Measurements from ENCODE around the gene CNTN4. TPM values are rescaled to one million over a fixed set of nuclear protein-coding genes. Genes with fewer than 3 reads are reported as not detected.

CNTN4 gene
- total RNA-seq, 4 donors from 2014 or later: 6.6 to 10.7 (median 9.7) TPM

- Histone ChIP-seq H3K27me3 (no peaks in the 10 kb centered on the region), H3K27ac (replicated peaks in 1 of 4) (no peak overlapping the region), H3K9me3 (no peaks in the 10 kb centered on the region), H3K36me3 (no peaks in the 10 kb centered on the region), H3K4me1 (no peaks in the 10 kb centered on the region), H3K4me3 (no peak overlapping the region)
- intact Hi-C loops (cut with DNase I): no loop called here
- WGBS: 83% methylated on average over 1 of the region's 1 CpG
- no peak for DNase-seq (ENCODE audit: extremely low spot score)
- TF ChIP-seq POLR2A (IDR thresholded peaks at IDR 0.05; ENCODE audit: low read depth): no peak
- no peak for TF ChIP-seq EP300 (IDR thresholded peaks at IDR 0.05)
- TF ChIP-seq CTCF (IDR thresholded peaks at IDR 0.05): no peak
- TF ChIP-seq POLR2AphosphoS5 (IDR thresholded peaks at IDR 0.05): no peak
These were observed 418.2 kb downstream of the CNTN4 start for GRCh38 chr3:2516762-2517441.

- 85% methylated on average over 5 of the region's 5 CpGs for WGBS
- Histone ChIP-seq H3K27ac (replicated peaks in 1 of 4) (no peak overlapping the region), H3K4me3 (no peak overlapping the region), H3K36me3 (no peaks in the 10 kb centered on the region), H3K4me1 (no peaks in the 10 kb centered on the region), H3K9me3 (no peaks in the 10 kb centered on the region), H3K27me3 (no peaks in the 10 kb centered on the region)
- no peak for DNase-seq (ENCODE audit: extremely low spot score)
- TF ChIP-seq POLR2A (IDR thresholded peaks at IDR 0.05; ENCODE audit: low read depth) (no peak), CTCF (IDR thresholded peaks at IDR 0.05) (no peak), EP300 (IDR thresholded peaks at IDR 0.05) (no peak), POLR2AphosphoS5 (IDR thresholded peaks at IDR 0.05) (no peak)
- intact Hi-C loops (cut with DNase I): no loop called here
These were observed 419.0 kb downstream of the CNTN4 start for GRCh38 chr3:2517500-2518172.

- no peaks in the 10 kb centered on the region for H3K4me1 ChIP-seq
- no peak for DNase-seq (ENCODE audit: extremely low spot score)
- no peak overlapping the region for H3K27ac ChIP-seq (replicated peaks in 1 of 4)
- no peak overlapping the region for H3K4me3 ChIP-seq
- intact Hi-C loops (cut with DNase I): no loop called here
- no peaks in the 10 kb centered on the region for H3K9me3 ChIP-seq
- no peaks in the 10 kb centered on the region for H3K36me3 ChIP-seq
- no peaks in the 10 kb centered on the region for H3K27me3 ChIP-seq
- 71% methylated on average over 2 of the region's 2 CpGs for WGBS
- TF ChIP-seq POLR2AphosphoS5 (IDR thresholded peaks at IDR 0.05): no peak
- TF ChIP-seq POLR2A (IDR thresholded peaks at IDR 0.05; ENCODE audit: low read depth): no peak
- TF ChIP-seq EP300 (IDR thresholded peaks at IDR 0.05): no peak
- no peak for TF ChIP-seq CTCF (IDR thresholded peaks at IDR 0.05)
These were observed 424.7 kb downstream of the CNTN4 start for GRCh38 chr3:2523281-2523836.

GRCh38 chr3:2525968-2526367, 427.3 kb downstream of the CNTN4 start:
- intact Hi-C loops (cut with DNase I): no loop called here
- Histone ChIP-seq H3K27ac (replicated peaks in 1 of 4) (no peak overlapping the region), H3K27me3 (no peaks in the 10 kb centered on the region), H3K36me3 (no peaks in the 10 kb centered on the region), H3K4me1 (no peaks in the 10 kb centered on the region), H3K9me3 (no peaks in the 10 kb centered on the region), H3K4me3 (no peak overlapping the region)
- DNase-seq (ENCODE audit: extremely low spot score): no peak
- WGBS: 90% methylated on average over 2 of the region's 2 CpGs
- TF ChIP-seq POLR2A (IDR thresholded peaks at IDR 0.05; ENCODE audit: low read depth) (no peak), CTCF (IDR thresholded peaks at IDR 0.05) (no peak), POLR2AphosphoS5 (IDR thresholded peaks at IDR 0.05) (no peak), EP300 (IDR thresholded peaks at IDR 0.05) (no peak)
